RWPE2 (cell line): ENCODE results near the gene SDHAF1.

ENCODE experiments used
- ATAC-seq: fragments of 200-7000 bp; cut with Tn5 transposase; 3 replicates; pipeline ENCODE4 v1.9.1; 2021; ENCODE audit warnings: low read depth
- DNase-seq: peaks from one replicate; pipeline ENCODE4 v3.0.0-alpha.2; 2020; ENCODE audit warnings: low spot score
- H3K27ac ChIP-seq: fragments of 450-650 bp; 2 replicates; pipeline ENCODE4 v1.5.1; 2017; ENCODE audit warnings: mild to moderate bottlenecking; ENCODE audit not compliant: poor library complexity, severe bottlenecking
- H3K27me3 ChIP-seq: fragments of 250-450 bp; sonication (Bioruptor Pico); 2 replicates; pipeline ENCODE4 v1.5.1; 2021; ENCODE audit warnings: mild to moderate bottlenecking, moderate library complexity; ENCODE audit not compliant: insufficient read depth, poor library complexity, severe bottlenecking
- H3K36me3 ChIP-seq: fragments of 250-450 bp; sonication (Bioruptor Pico); 2 replicates; pipeline ENCODE4 v1.5.1; 2020; ENCODE audit warnings: low read depth, mild to moderate bottlenecking, moderate library complexity
- H3K4me1 ChIP-seq: fragments of 250-450 bp; sonication (Bioruptor Pico); 2 replicates; pipeline ENCODE4 v1.5.1; 2021; ENCODE audit warnings: mild to moderate bottlenecking, moderate library complexity; ENCODE audit not compliant: insufficient read depth, poor library complexity, severe bottlenecking
- H3K4me3 ChIP-seq: fragments of 250-450 bp; sonication (Bioruptor Pico); 2 replicates; pipeline ENCODE4 v1.5.1; 2021; ENCODE audit warnings: mild to moderate bottlenecking, moderate library complexity; ENCODE audit not compliant: severe bottlenecking
- H3K9me3 ChIP-seq: fragments of 250-450 bp; sonication (Bioruptor Pico); 2 replicates; pipeline ENCODE4 v1.5.1; 2021; ENCODE audit warnings: mild to moderate bottlenecking, moderate library complexity; ENCODE audit not compliant: severe bottlenecking
- CTCF ChIP-seq: fragments of 450-650 bp; IDR thresholded peaks from one replicate; pipeline ENCODE4 v1.5.1; 2017; ENCODE audit warnings: mild to moderate bottlenecking, moderate library complexity; ENCODE audit not compliant: poor library complexity, severe bottlenecking

SDHAF1 gene

DNA sequence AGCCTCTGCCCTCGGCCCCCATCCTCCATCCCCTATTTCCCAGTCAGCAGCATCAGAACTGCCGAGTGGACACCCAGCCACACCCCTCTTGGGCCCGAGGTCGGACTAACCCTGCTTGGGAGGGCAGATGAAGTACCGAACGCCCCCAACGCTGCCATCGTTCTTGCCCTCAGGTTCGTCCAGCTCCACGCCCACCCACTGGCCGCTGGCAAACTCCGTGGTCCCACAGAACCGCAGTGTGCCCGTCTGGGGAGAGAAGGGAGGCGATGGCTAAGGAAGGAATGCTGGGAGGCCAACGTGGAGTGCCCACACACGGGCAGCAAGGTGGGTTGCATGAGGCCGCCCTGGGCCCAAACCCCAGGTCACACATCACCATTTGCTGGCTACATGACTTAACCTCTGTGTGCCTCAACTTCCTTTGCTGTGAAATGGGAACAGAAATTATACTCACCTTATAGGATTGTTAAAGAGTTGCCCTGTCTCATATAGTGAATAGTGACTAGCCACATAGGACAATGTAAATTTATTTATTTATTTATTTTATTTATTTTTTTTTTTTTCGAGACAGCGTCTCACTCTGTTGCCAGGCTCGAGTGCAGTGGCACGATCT is 24.2 kb downstream of the SDHAF1 start:
- Histone ChIP-seq H3K4me1 (no peaks in the 10 kb centered on the region), H3K36me3 (peaks cover 33% of the 10 kb centered on the region), H3K27ac (no peak overlapping the region), H3K27me3 (no peaks in the 10 kb centered on the region), H3K4me3 (no peak overlapping the region), H3K9me3 (no peaks in the 10 kb centered on the region)
- DNase-seq, result no peak
- ATAC-seq, result no peak
- TF ChIP-seq CTCF, result no peak

DNA sequence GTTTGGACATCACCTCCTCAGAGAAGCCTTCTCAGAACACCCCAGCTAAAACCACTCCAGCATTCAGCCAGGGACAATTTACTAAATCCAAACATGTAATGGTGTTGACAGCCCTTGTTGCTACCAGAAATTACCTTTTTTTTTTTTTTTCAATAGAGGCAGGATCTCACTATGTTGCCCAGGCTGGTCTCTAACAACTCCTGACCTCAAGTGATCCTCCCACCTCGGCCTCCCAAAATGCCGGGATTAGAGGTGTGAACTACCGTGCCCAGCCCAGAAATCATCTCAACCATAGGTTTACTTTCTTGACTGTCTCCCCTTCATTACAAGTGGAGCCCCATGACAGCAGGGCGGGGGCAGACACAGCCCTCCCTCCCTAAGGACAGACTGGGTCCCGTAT is 28.4 kb downstream of the SDHAF1 start:
- H3K27me3 ChIP-seq, result no peaks in the 10 kb centered on the region
- ATAC-seq (no peak), DNase-seq (no peak)
- no peak for TF ChIP-seq CTCF
- no peaks in the 10 kb centered on the region for H3K9me3 ChIP-seq
- peaks cover 33% of the 10 kb centered on the region for H3K36me3 ChIP-seq
- H3K4me1 ChIP-seq, result no peaks in the 10 kb centered on the region
- no peak overlapping the region for H3K27ac ChIP-seq
- no peak overlapping the region for H3K4me3 ChIP-seq

- Histone ChIP-seq H3K9me3 (no peaks in the 10 kb centered on the region), H3K36me3 (peaks cover 22% of the 10 kb centered on the region), H3K4me1 (no peaks in the 10 kb centered on the region), H3K27ac (no peak overlapping the region), H3K27me3 (no peaks in the 10 kb centered on the region), H3K4me3 (no peak overlapping the region)
- DNase-seq, result no peak
- ATAC-seq, result no peak
- no peak for TF ChIP-seq CTCF
These were observed 30.6 kb downstream of the SDHAF1 start for GRCh38 chr19:36025541-36025940.

DNA sequence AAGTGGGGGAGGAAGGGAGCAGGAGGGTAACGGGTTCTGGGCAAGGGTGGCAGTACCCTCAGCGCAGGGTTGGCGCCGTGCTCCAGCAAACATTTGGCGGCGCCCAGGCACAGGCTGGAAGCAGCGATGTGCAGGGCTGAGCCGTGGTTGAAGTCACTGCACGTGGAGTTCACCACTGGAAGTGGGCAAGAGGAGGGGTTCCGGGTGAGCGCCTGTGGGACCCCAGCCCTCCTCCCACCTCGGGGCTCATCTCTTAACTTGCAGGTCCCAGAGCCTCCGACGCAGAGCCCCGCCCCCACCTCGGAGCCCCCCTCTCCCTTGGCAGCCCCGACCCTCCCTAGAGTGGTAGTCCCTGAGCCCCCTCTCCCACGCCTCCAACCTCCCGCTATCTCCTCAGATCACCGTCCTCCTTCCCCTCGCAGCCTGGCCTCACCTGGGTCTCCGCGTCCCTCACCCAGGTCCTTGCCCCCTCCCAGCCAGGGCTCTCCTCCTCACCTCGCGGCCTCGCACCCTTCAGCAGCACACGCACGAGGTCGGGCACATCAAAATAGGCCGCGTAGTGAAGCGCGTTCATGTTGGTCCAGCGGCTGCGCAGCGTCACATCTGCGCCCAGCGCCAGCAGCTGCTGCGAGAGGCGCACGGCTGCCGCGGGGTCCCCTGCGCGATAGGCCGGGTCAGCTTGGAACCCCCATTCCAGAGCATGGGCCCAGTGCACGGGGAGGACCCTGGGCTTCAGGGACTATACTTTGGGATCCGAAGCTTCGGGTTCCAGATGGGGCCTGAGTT is 31.3 kb downstream of the SDHAF1 start:
- Histone ChIP-seq H3K27ac (no peak overlapping the region), H3K4me1 (no peaks in the 10 kb centered on the region), H3K9me3 (no peaks in the 10 kb centered on the region), H3K36me3 (peaks cover 21% of the 10 kb centered on the region), H3K4me3 (no peak overlapping the region), H3K27me3 (no peaks in the 10 kb centered on the region)
- ATAC-seq, result no peak
- DNase-seq, result no peak
- no peak for TF ChIP-seq CTCF

DNA sequence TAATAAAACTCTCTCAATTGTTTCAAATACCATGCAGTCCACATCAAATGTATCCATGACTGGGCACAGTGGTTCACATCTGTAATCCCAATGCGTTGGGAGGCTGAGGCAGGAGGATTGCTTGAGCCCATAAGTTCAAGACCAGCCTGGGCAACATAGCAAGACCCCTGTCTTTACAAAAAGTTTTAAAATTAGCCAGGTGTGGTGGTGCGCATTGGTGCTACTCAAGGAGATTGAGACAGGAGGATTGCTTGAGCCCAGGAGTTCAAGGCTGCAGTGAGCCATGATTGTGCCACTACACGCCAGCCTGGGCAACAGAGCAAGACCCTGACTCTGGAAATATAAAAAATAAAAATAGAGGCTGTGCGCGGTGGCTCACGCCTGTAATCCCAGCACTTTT is 32.7 kb downstream of the SDHAF1 start:
- H3K36me3 ChIP-seq, result peaks cover 7% of the 10 kb centered on the region
- no peak for TF ChIP-seq CTCF

More for the DNA sequence above, 32.7 kb downstream of the SDHAF1 start:
- Histone ChIP-seq H3K27ac (no peak overlapping the region), H3K4me3 (no peak overlapping the region), H3K9me3 (no peaks in the 10 kb centered on the region), H3K4me1 (no peaks in the 10 kb centered on the region), H3K27me3 (no peaks in the 10 kb centered on the region)
- ATAC-seq, result no peak
- no peak for DNase-seq
